Epithelial cell of proximal tubule (primary cell): ENCODE measurements around the gene ESYT2. TPM values are rescaled to one million over a fixed set of nuclear protein-coding genes. Genes with fewer than 3 reads are reported as not detected.

Experiments
- DNase-seq: peaks from one replicate; pipeline ENCODE4 v3.0.0-alpha.2; 2011; ENCODE audit warnings: low read depth
- H3K4me3 ChIP-seq: 2 replicates; pipeline ENCODE4 v1.5.1; 2011; ENCODE audit warnings: low read depth, mild to moderate bottlenecking, low read length
- total RNA-seq: library from RNA; depleted of rRNA; stranded (reverse); fragments of >200 nt; gene quantifications from 2 replicates; pipeline ENCODE4 v1.2.3, GENCODE V29; 2015
- TF ChIP-seq, protein P1 (sequence below): conservative IDR thresholded peaks from 2 replicates; pipeline ENCODE4 v1.5.1; 2012; ENCODE audit warnings: low read depth, mild to moderate bottlenecking, low read length

The ESYT2 gene
- total RNA-seq, 1 donor from 2014 or later, result 43.4 TPM

DNA sequence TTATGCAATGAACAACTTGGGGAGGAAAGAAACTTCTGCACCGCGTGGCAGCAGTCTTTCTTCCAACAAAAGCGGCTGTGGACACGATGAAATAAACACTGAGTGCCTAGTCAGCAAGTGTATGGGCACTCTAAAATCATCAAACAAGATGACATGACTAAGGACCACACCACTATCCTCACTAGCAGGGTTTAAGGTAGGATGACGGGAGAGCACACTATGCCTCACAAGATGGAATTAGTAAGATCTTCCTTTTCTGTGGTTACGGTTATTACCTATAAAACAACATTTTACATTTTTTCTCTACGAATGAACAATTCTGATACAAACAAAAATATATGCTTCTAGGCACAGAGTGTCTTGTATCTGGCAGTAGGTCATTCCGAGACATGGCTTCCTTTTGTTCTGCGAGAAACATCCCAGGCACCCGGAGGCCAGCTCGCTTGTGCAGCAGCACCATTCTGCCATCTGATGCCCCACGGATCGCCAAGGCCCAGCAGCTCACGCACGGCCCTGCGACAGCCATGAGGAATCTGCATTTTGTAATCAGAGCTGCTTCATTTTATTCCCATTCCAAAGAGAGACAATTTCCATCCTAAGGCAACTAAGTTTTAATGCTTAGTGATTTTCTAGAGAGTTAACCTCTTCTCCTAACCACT lies 70.6 kb downstream of the ESYT2 start:
- TF ChIP-seq, protein P1, sequence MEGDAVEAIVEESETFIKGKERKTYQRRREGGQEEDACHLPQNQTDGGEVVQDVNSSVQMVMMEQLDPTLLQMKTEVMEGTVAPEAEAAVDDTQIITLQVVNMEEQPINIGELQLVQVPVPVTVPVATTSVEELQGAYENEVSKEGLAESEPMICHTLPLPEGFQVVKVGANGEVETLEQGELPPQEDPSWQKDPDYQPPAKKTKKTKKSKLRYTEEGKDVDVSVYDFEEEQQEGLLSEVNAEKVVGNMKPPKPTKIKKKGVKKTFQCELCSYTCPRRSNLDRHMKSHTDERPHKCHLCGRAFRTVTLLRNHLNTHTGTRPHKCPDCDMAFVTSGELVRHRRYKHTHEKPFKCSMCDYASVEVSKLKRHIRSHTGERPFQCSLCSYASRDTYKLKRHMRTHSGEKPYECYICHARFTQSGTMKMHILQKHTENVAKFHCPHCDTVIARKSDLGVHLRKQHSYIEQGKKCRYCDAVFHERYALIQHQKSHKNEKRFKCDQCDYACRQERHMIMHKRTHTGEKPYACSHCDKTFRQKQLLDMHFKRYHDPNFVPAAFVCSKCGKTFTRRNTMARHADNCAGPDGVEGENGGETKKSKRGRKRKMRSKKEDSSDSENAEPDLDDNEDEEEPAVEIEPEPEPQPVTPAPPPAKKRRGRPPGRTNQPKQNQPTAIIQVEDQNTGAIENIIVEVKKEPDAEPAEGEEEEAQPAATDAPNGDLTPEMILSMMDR, result no peak
- no peak overlapping the region for H3K4me3 ChIP-seq
- no peak for DNase-seq

DNA sequence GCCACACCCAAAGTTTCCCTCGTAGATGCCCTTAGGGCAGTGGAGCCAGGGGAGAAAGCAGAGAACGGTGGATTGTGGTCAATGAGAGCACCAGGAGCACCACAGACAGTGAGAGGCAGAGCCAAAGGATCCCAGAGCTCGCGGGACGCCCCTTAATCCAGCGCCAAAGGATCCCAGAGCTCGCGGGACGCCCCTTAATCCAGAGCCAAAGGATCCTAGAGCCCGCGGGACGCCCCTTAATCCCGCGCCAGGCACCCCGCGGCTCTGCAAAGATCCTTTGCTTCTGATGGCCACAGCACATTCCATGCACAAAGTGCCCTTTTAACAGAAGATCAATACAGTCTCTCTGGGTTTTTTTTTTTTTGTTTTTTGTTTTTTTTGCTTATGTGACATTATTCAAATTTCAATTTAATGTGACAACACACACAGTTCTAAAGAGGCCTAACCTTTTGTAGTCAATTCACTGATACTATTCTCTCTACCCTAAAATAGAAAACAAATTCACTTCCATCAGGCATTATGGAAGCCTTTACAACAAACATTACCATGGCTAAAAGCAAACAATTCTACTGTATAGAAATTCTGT lies 71.8 kb downstream of the ESYT2 start:
- H3K4me3 ChIP-seq, result no peak overlapping the region
- DNase-seq, result no peak
- TF ChIP-seq, protein P1, result no peak

DNA sequence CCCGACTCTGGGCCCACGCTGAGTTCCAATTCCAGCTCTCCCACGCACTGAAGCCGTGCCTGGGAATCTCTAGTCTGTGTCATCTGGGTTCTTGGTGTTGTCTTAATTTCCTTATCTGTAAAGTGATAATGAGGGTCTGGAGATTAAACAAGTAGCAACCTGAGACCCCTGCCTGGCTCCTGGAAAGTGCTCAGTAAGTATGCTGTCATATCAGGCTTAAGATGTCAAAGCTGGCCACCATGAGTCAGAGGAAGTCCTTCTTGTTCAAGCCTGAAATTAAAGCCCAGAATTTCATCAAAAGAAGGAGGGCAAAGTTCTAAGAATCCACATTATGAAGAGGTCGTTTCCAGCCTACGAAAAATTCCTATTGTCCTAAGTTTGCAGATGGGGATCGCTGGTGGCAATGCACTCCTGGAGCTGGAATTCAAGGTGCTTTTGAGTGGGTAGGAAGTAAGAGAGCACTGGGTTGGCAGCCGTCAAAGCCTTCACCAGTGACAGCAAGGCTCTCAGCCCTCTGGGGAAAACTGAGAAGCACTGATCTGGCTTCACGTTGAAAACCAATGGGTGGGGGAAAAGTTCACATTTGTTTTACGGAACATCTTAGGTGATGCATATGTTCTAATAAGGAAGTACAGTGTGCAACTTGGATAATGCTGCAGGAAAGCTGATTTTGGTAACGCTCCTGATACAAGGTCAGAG lies 74.4 kb downstream of the ESYT2 start:
- H3K4me3 ChIP-seq, result no peak overlapping the region
- TF ChIP-seq, protein P1, result no peak
- DNase-seq, result no peak

DNA sequence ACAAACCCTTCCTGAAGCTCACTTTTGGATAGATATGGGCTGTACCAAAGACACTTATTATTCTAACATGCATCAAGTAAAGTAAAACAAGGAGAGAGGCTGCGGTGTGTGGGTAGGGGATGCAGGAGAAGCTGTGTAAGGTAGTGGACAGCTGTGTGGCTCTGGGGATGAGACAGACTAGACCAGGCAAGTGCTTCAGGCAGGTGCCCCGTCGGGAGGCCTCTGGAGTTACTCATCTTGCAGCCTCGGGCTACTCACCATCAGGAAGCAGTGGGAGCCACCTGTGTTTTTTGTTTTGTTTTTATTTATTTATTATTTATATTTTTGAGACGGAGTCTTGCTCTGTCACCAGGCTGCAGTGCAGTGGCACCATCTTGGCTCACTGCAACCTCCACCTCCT lies 75.4 kb downstream of the ESYT2 start:
- no peak for DNase-seq
- TF ChIP-seq, protein P1, result no peak
- no peak overlapping the region for H3K4me3 ChIP-seq

DNA sequence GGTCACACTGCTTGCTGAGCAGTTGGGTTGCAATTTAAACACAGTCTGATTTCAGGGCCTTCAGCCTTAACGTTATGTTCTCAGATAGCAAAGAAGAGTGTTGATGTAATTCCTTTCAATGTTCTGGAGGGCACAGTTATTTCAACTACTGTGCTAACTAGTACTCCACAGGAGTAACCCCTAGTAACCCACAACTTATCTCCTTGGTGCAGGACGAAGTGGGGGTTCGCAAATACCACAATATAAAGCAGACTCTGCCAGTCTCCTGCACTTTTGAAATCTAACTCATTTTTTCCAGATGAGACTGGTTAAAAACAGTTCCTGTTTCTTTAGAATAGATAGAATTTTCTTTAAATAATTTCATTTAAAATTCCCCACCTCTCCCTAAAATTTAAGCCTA lies 77.6 kb downstream of the ESYT2 start:
- no peak overlapping the region for H3K4me3 ChIP-seq
- no peak for DNase-seq
- TF ChIP-seq, protein P1, result no peak

GRCh38 chr7:158751199-158751598 lies 78.1 kb downstream of the ESYT2 start:
- no peak overlapping the region for H3K4me3 ChIP-seq
- DNase-seq, result no peak
- TF ChIP-seq, protein P1, result no peak
